PFSK-1 (cell line): ENCODE measurements around the gene UCN2.

Experiments
- FOXP2 ChIP-seq: optimal IDR thresholded peaks from 2 replicates; pipeline ENCODE3; 2011; ENCODE audit warnings: borderline replicate concordance, control low read depth, inconsistent platforms; ENCODE audit not compliant: insufficient read depth; ENCODE audit errors: extremely low read length, extremely low read depth
- POLR2AphosphoS5 ChIP-seq: IDR thresholded peaks from 2 replicates; pipeline ENCODE4 v1.6.1; 2012; ENCODE audit warnings: low read depth, mild to moderate bottlenecking, control low read depth, low read length, moderate library complexity
- REST ChIP-seq, 2 experiments: IDR thresholded peaks; 2 replicates each; pipeline versions ENCODE4 v1.6.1 to v1.8.0; 2011 to 2012; ENCODE audit warnings: low read depth in 2 of 2, low read length in 2 of 2, control low read depth in 1 of 2, inconsistent platforms in 1 of 2, mild to moderate bottlenecking in 1 of 2, moderate library complexity in 1 of 2; ENCODE audit not compliant: insufficient read depth in 1 of 2
- SIN3A ChIP-seq: IDR thresholded peaks from 2 replicates; pipeline ENCODE4 v1.6.1; 2012; ENCODE audit warnings: mild to moderate bottlenecking, low read length, moderate library complexity, borderline replicate concordance; ENCODE audit not compliant: insufficient read depth
- TAF1 ChIP-seq: IDR thresholded peaks from 2 replicates; pipeline ENCODE4 v1.6.1; 2012; ENCODE audit warnings: low read length, control low read depth, borderline replicate concordance; ENCODE audit not compliant: insufficient read depth

UCN2 gene

GRCh38 chr3:48581621-48582481 is 18.3 kb upstream of the UCN2 start:
- no peak for TF ChIP-seq TAF1
- TF ChIP-seq SIN3A: no peak
- no peak for TF ChIP-seq FOXP2
- TF ChIP-seq REST (IDR thresholded peaks at IDR 0.05; ENCODE audit: insufficient read depth in 1 of 2, low read depth in 2 of 2, low read length in 2 of 2): no peak
- TF ChIP-seq POLR2AphosphoS5: no peak

- TF ChIP-seq FOXP2 (no peak), POLR2AphosphoS5 (no peak), TAF1 (no peak), SIN3A (no peak), REST (IDR thresholded peaks at IDR 0.05; ENCODE audit: insufficient read depth in 1 of 2, low read depth in 2 of 2, low read length in 2 of 2) (no peak)
Observed at GRCh38 chr3:48576647-48577046, 13.1 kb upstream of the UCN2 start.

GRCh38 chr3:48575366-48575765 is 11.8 kb upstream of the UCN2 start:
- no peak for TF ChIP-seq REST (IDR thresholded peaks at IDR 0.05; ENCODE audit: insufficient read depth in 1 of 2, low read depth in 2 of 2, low read length in 2 of 2)
- TF ChIP-seq POLR2AphosphoS5: no peak
- TF ChIP-seq FOXP2: no peak
- no peak for TF ChIP-seq SIN3A
- TF ChIP-seq TAF1: no peak

- TF ChIP-seq POLR2AphosphoS5 (no peak), SIN3A (no peak), FOXP2 (no peak), REST (IDR thresholded peaks at IDR 0.05; ENCODE audit: insufficient read depth in 1 of 2, low read depth in 2 of 2, low read length in 2 of 2) (no peak), TAF1 (no peak)
Observed at GRCh38 chr3:48573973-48574585, 10.5 kb upstream of the UCN2 start.
